ENCODE measurements around the gene UBE2U. TPM values are rescaled to one million over a fixed set of nuclear protein-coding genes. Genes with fewer than 3 reads are reported as not detected.
"Not testable (repeated sequence)": the region's sequence is repeated elsewhere in the genome, so short reads cannot be mapped to it uniquely, and the experiment has no call there.

Gene UBE2U
- total RNA-seq, 2 experiments from 2014 or later, result not detected

GRCh38 chr1:64258444-64258843 is 55.0 kb downstream of the UBE2U start:
- ATAC-seq, H3K4me3 Mint-ChIP-seq: not testable (repeated sequence)

GRCh38 chr1:64263335-64263734 is 59.9 kb downstream of the UBE2U start:
- Mint-ChIP-seq H3K4me1 (no peaks in the 10 kb centered on the region), H3K9me3 (ENCODE audit: low read depth) (no peaks in the 10 kb centered on the region), H3K27ac (no peak overlapping the region), H3K4me3 (no peak overlapping the region), H3K27me3 (peaks cover 43% of the 10 kb centered on the region), H3K36me3 (no peaks in the 10 kb centered on the region)
- DNase-seq, result no peak
- CTCF ChIA-PET, result interaction anchor here (1.5 kb wide), 1 partner anchor 560 kb away, joined by 3 read pairs; no protein-coding TSS in a partner anchor
- no peak for ATAC-seq

More at GRCh38 chr1:64258444-64258843, 55.0 kb downstream of the UBE2U start:
- H3K27ac Mint-ChIP-seq; H3K9me3 Mint-ChIP-seq (ENCODE audit: low read depth); CTCF ChIA-PET; H3K4me1 Mint-ChIP-seq; DNase-seq; H3K36me3 Mint-ChIP-seq: not testable (repeated sequence)
- H3K27me3 Mint-ChIP-seq, result peaks cover 67% of the 10 kb centered on the region

- H3K4me3 Mint-ChIP-seq, result no peak overlapping the region
- no peak for ATAC-seq
- H3K27me3 Mint-ChIP-seq, result peaks cover 43% of the 10 kb centered on the region
- no peaks in the 10 kb centered on the region for H3K4me1 Mint-ChIP-seq
- CTCF ChIA-PET, result interaction anchor here (1.4 to 1.5 kb wide), 2 partner anchors 17 to 560 kb away, joined by 3 read pairs; no protein-coding TSS in a partner anchor
- DNase-seq, result no peak
- no peaks in the 10 kb centered on the region for H3K9me3 Mint-ChIP-seq (ENCODE audit: low read depth)
- H3K27ac Mint-ChIP-seq, result no peak overlapping the region
- H3K36me3 Mint-ChIP-seq, result no peaks in the 10 kb centered on the region
Measured at GRCh38 chr1:64263856-64264255, 60.4 kb downstream of the UBE2U start.

DNA sequence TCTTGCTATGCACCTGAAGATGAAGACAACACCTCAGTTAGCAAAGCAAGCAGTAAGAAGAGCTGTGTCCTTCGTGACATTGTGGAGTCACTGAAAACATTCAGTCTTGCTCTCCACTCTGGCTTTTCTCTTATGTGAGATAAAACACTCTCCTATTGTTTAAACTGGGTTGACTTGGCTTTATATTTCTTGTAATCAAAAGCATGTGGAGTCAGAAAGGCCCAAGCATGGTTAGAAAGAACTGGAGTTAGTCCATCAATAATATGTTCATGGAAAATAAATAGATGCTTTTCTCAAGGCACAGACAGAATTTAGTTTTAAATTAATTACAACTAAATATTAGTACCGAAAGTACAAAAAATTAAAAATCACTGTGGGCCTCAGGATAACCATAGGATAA is 61.7 kb downstream of the UBE2U start:
- ATAC-seq (no peak), DNase-seq (no peak)
- CTCF ChIA-PET, result interaction anchor here (1.4 to 1.5 kb wide), 2 partner anchors 19 to 558 kb away, joined by 3 read pairs; no protein-coding TSS in a partner anchor
- Mint-ChIP-seq H3K27ac (no peak overlapping the region), H3K36me3 (no peaks in the 10 kb centered on the region), H3K27me3 (peaks cover 41% of the 10 kb centered on the region), H3K4me1 (no peaks in the 10 kb centered on the region), H3K9me3 (ENCODE audit: low read depth) (no peaks in the 10 kb centered on the region), H3K4me3 (no peak overlapping the region)

- Mint-ChIP-seq H3K4me3 (no peak overlapping the region), H3K27ac (no peak overlapping the region), H3K36me3 (no peaks in the 10 kb centered on the region), H3K9me3 (ENCODE audit: low read depth) (no peaks in the 10 kb centered on the region), H3K4me1 (no peaks in the 10 kb centered on the region), H3K27me3 (peaks cover 29% of the 10 kb centered on the region)
- no peak for DNase-seq
- CTCF ChIA-PET, result no interaction called here
- ATAC-seq, result no peak
Measured at GRCh38 chr1:64266991-64267390, 63.6 kb downstream of the UBE2U start.

- H3K4me1 Mint-ChIP-seq, result no peaks in the 10 kb centered on the region
Measured at GRCh38 chr1:64268653-64269557, 65.5 kb downstream of the UBE2U start.

GRCh38 chr1:64269558-64269884 is 66.1 kb downstream of the UBE2U start:
- H3K27me3 Mint-ChIP-seq, result peaks cover 18% of the 10 kb centered on the region
- no peaks in the 10 kb centered on the region for H3K9me3 Mint-ChIP-seq (ENCODE audit: low read depth)
- DNase-seq (no peak), ATAC-seq (no peak)
- no peaks in the 10 kb centered on the region for H3K36me3 Mint-ChIP-seq
- H3K27ac Mint-ChIP-seq, result no peak overlapping the region
- CTCF ChIA-PET, result interaction anchor here (0.8 to 1.8 kb wide), 8 partner anchors 18 to 555 kb away, joined by 3 to 9 read pairs (median 4); no protein-coding TSS in a partner anchor
- H3K4me1 Mint-ChIP-seq, result no peaks in the 10 kb centered on the region
- no peak overlapping the region for H3K4me3 Mint-ChIP-seq

More at GRCh38 chr1:64268653-64269557, 65.5 kb downstream of the UBE2U start:
- CTCF ChIA-PET, result interaction anchor here (0.8 to 1.8 kb wide), 11 partner anchors 18 to 806 kb away, joined by 3 to 9 read pairs (median 3); no protein-coding TSS in a partner anchor
- DNase-seq, result peak; percentile 72
- Mint-ChIP-seq H3K9me3 (ENCODE audit: low read depth) (no peaks in the 10 kb centered on the region), H3K4me3 (no peak overlapping the region), H3K36me3 (no peaks in the 10 kb centered on the region), H3K27ac (no peak overlapping the region), H3K27me3 (peaks cover 18% of the 10 kb centered on the region)
- ATAC-seq, result peak; percentile 55

DNA sequence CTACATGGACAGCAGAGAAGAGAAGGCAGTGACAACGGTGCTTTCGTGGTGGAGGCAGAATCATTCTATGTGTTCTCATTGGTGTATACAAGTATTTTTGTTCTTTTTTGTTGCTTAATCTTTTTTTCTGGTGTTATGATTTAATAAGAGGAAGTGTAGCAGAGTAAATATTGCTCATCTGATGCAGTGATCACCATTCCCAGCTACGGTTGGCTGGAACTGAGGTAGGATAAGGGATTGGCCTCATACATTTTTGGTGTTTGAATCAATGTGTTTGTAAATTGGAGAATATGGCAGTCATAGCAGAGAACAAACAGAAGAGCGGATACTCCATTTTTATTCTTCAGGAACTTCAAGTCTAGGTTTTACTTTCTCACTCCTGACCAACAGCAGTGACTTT is 76.6 kb downstream of the UBE2U start:
- Mint-ChIP-seq H3K36me3 (no peaks in the 10 kb centered on the region), H3K27me3 (peaks cover 3% of the 10 kb centered on the region), H3K4me1 (no peaks in the 10 kb centered on the region), H3K4me3 (no peak overlapping the region), H3K27ac (no peak overlapping the region), H3K9me3 (ENCODE audit: low read depth) (no peaks in the 10 kb centered on the region)
- ATAC-seq (no peak), DNase-seq (no peak)
- CTCF ChIA-PET, result no interaction called here

DNA sequence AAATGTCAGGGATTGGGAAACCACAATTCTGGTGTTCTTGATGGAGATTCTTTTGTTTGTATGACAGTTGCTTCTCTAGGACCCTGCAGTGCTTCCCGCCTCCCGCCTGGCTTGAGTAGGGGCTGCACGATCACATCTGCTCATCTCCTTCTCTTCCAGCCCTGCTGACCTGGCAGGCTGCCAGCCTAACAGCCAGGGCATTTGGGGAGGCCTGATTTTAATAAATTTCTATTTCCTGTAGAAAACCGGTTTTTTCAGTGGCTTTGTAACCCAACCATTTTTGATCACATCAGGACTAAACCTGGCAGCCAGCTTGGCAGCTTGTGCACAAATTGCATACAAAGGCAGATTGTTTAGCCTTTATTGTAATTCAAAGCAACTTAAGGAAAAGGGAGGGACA is 78.9 kb downstream of the UBE2U start:
- no peaks in the 10 kb centered on the region for H3K27me3 Mint-ChIP-seq
- H3K36me3 Mint-ChIP-seq, result no peaks in the 10 kb centered on the region
- H3K4me1 Mint-ChIP-seq, result no peaks in the 10 kb centered on the region
- ATAC-seq (no peak), DNase-seq (no peak)
- no peak overlapping the region for H3K27ac Mint-ChIP-seq
- H3K9me3 Mint-ChIP-seq (ENCODE audit: low read depth), result no peaks in the 10 kb centered on the region
- CTCF ChIA-PET, result no interaction called here
- no peak overlapping the region for H3K4me3 Mint-ChIP-seq

- Mint-ChIP-seq H3K36me3 (no peaks in the 10 kb centered on the region), H3K27me3 (peaks cover 3% of the 10 kb centered on the region), H3K27ac (no peak overlapping the region), H3K4me1 (no peaks in the 10 kb centered on the region), H3K4me3 (no peak overlapping the region), H3K9me3 (ENCODE audit: low read depth) (no peaks in the 10 kb centered on the region)
- CTCF ChIA-PET, result interaction anchor here (1.2 kb wide), 1 partner anchor 18 kb away, joined by 4 read pairs; no protein-coding TSS in a partner anchor
- DNase-seq, result no peak
- no peak for ATAC-seq
Measured at GRCh38 chr1:64287071-64287470, 83.6 kb downstream of the UBE2U start.

GRCh38 chr1:64290420-64290819 is 87.0 kb downstream of the UBE2U start:
- CTCF ChIA-PET, result no interaction called here

GRCh38 chr1:64291931-64292330 is 88.5 kb downstream of the UBE2U start:
- no peak overlapping the region for H3K27ac Mint-ChIP-seq
- no peaks in the 10 kb centered on the region for H3K36me3 Mint-ChIP-seq
- H3K27me3 Mint-ChIP-seq, result peaks cover 10% of the 10 kb centered on the region
- ATAC-seq (no peak), DNase-seq (no peak)
- no peaks in the 10 kb centered on the region for H3K9me3 Mint-ChIP-seq (ENCODE audit: low read depth)
- no peaks in the 10 kb centered on the region for H3K4me1 Mint-ChIP-seq
- CTCF ChIA-PET, result no interaction called here
- H3K4me3 Mint-ChIP-seq, result no peak overlapping the region

More at GRCh38 chr1:64290420-64290819, 87.0 kb downstream of the UBE2U start:
- H3K4me3 Mint-ChIP-seq, result no peak overlapping the region
- H3K9me3 Mint-ChIP-seq (ENCODE audit: low read depth), result no peaks in the 10 kb centered on the region
- H3K27me3 Mint-ChIP-seq, result peaks cover 8% of the 10 kb centered on the region
- no peaks in the 10 kb centered on the region for H3K36me3 Mint-ChIP-seq
- DNase-seq (no peak), ATAC-seq (no peak)
- no peak overlapping the region for H3K27ac Mint-ChIP-seq
- H3K4me1 Mint-ChIP-seq, result no peaks in the 10 kb centered on the region

GRCh38 chr1:64292399-64292798 is 89.0 kb downstream of the UBE2U start:
- Mint-ChIP-seq H3K4me1 (no peaks in the 10 kb centered on the region), H3K27ac (no peak overlapping the region), H3K36me3 (no peaks in the 10 kb centered on the region), H3K9me3 (ENCODE audit: low read depth) (no peaks in the 10 kb centered on the region), H3K4me3 (no peak overlapping the region), H3K27me3 (peaks cover 10% of the 10 kb centered on the region)
- DNase-seq, result no peak
- ATAC-seq, result no peak
- CTCF ChIA-PET, result no interaction called here

DNA sequence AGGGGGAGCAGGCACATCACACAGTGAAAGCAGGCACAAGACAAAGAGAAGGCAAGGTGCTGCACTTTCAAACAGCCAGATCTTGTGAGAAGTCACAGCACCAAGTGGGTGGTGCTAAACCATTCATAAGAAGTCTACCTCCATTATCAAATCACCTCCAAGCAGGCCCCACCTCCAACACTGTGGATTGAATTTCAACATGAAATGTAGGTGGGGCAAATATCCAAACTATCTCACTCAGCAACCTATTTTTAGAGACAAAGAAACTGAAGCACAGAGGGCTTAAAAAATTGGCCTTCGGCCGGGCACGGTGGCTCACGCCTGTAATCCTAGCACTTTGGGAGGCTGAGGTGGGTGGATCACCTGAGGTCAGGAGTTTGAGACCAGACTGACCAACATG is 90.4 kb downstream of the UBE2U start:
- ATAC-seq (no peak), DNase-seq (no peak)
- Mint-ChIP-seq H3K4me1 (no peaks in the 10 kb centered on the region), H3K9me3 (ENCODE audit: low read depth) (no peaks in the 10 kb centered on the region), H3K27ac (no peak overlapping the region), H3K27me3 (peaks cover 12% of the 10 kb centered on the region), H3K36me3 (no peaks in the 10 kb centered on the region), H3K4me3 (no peak overlapping the region)
- CTCF ChIA-PET, result no interaction called here

All from activated CD8-positive, alpha-beta memory T cell treated with anti-CD3 and anti-CD28 coated beads, Interleukin-2, amount 10 ng/mL, durations not matched to agents 7 days and 5 days (primary cell).